Effector memory CD8-positive, alpha-beta T cell (primary cell): ENCODE data around the gene KBTBD3.
"Not testable (repeated sequence)": the region's sequence is repeated elsewhere in the genome, so short reads cannot be mapped to it uniquely, and the experiment has no call there.

Source experiments
- ATAC-seq: fragments of 150-1000 bp; cut with Tn5 transposase; replicated peaks from 2 replicates; pipeline ENCODE4 v1.10.0; 2021; ENCODE audit warnings: mild to moderate bottlenecking, moderate library complexity
- DNase-seq, 3 experiments: peaks; one replicate each; pipeline ENCODE4 v3.0.0; 2021
- H3K27ac Mint-ChIP-seq, 2 donors: one replicate each; pipeline ENCODE4 v1.8.0; 2022; ENCODE audit warnings: mild to moderate bottlenecking in 2 of 2, mixed read lengths in 2 of 2, moderate library complexity in 2 of 2
- H3K27me3 Mint-ChIP-seq, 2 donors: one replicate each; pipeline ENCODE4 v1.8.0; 2022; ENCODE audit warnings: mixed read lengths in 2 of 2
- H3K36me3 Mint-ChIP-seq: one replicate; pipeline ENCODE4 v1.8.0; 2022; ENCODE audit warnings: mild to moderate bottlenecking, moderate library complexity, mixed read lengths; ENCODE audit not compliant: insufficient read depth
- H3K4me1 Mint-ChIP-seq, 2 donors: one replicate each; pipeline ENCODE4 v1.8.0; 2022; ENCODE audit warnings: low read depth in 2 of 2, mixed read lengths in 2 of 2
- H3K4me3 Mint-ChIP-seq, 2 donors: one replicate each; pipeline ENCODE4 v1.8.0; 2022; ENCODE audit warnings: mild to moderate bottlenecking in 2 of 2, mixed read lengths in 2 of 2, moderate library complexity in 2 of 2
- H3K9me3 Mint-ChIP-seq, 2 donors: one replicate each; pipeline ENCODE4 v1.8.0; 2022; ENCODE audit warnings: mixed read lengths in 2 of 2

KBTBD3 gene

GRCh38 chr11:106011481-106011880, 65.7 kb downstream of the KBTBD3 start:
- no peaks in the 10 kb centered on the region for H3K27me3 Mint-ChIP-seq
- H3K4me1 Mint-ChIP-seq: peaks cover 23 to 44% of the 10 kb centered on the region in 2 donors
- no peak overlapping the region for H3K4me3 Mint-ChIP-seq
- ATAC-seq (no peak), DNase-seq (no peak)
- peaks cover 29% of the 10 kb centered on the region for H3K36me3 Mint-ChIP-seq
- peak overlapping the region in 1 of 2 donors; percentile 2 for H3K27ac Mint-ChIP-seq
- H3K9me3 Mint-ChIP-seq: no peaks in the 10 kb centered on the region

GRCh38 chr11:106003094-106003493, 74.1 kb downstream of the KBTBD3 start:
- Mint-ChIP-seq H3K4me1 (peaks cover 4 to 55% of the 10 kb centered on the region in 2 donors), H3K36me3 (peaks cover 22% of the 10 kb centered on the region)
- not testable (repeated sequence) for H3K27ac Mint-ChIP-seq, DNase-seq, ATAC-seq, H3K9me3 Mint-ChIP-seq, H3K27me3 Mint-ChIP-seq, H3K4me3 Mint-ChIP-seq

DNA sequence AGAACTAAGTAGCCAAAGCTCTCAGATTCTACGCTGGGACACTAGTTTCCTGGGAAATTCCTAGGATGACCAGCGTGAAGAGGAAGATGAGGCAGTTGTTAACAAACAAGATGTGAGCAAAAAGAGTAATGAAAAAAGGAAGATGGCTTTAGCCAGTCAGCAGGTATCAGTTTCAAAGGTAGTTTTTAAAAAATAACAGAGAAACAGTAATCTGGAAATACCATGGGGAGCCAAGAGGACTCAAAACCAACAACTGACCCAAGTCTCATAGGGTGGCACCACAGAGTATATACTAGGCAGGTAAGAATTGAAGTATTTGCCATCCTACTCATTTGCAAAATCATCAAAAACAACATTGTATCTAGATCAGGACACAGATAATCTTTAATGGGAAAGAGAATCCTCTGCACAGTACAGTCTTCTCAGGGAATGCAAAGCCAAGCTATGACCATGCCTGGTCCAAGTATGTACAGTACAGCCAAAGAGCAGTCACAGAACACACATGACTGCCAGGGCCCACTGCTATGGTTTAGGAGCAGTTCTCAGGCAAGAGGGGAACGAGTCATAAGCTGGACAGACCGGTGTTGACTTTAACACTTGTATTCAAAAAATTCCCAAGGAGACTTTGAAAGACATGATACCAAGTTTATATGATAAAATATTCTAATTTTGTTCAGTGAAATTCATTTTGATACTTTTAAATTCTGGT, 75.7 kb downstream of the KBTBD3 start:
- ATAC-seq: no peak
- Mint-ChIP-seq H3K27ac (no peak overlapping the region), H3K4me3 (no peak overlapping the region), H3K4me1 (peaks cover 11 to 57% of the 10 kb centered on the region in 2 donors), H3K27me3 (no peaks in the 10 kb centered on the region), H3K36me3 (peaks cover 12% of the 10 kb centered on the region), H3K9me3 (peaks cover 6 to 8% of the 10 kb centered on the region in 2 donors)
- DNase-seq: no peak
